Cardiac muscle cell (in vitro differentiated cells and primary cell): ENCODE results near the gene RXRB. TPM values are rescaled to one million over a fixed set of nuclear protein-coding genes. Genes with fewer than 3 reads are reported as not detected.

Experiments used
- DNase-seq, 2 donors: peaks; one replicate each; pipeline versions ENCODE4 v3.0.0 to v3.0.0-alpha.2; 2010 to 2017; ENCODE audit warnings: low read depth in 1 of 2, low spot score in 1 of 2
- H3K27ac ChIP-seq: fragments of 200-600 bp; sonication (generic); 2 replicates; pipeline ENCODE4 v1.5.1; 2016
- H3K27me3 ChIP-seq: fragments of 200-600 bp; sonication (generic); 2 replicates; pipeline ENCODE4 v1.6.0; 2016; ENCODE audit warnings: control low read depth
- H3K36me3 ChIP-seq: fragments of 200-600 bp; sonication (generic); 2 replicates; pipeline ENCODE4 v1.5.1; 2016; ENCODE audit warnings: control low read depth
- H3K4me1 ChIP-seq: fragments of 200-600 bp; sonication (generic); 2 replicates; pipeline ENCODE4 v1.8.1; 2017; ENCODE audit warnings: low read depth, mild to moderate bottlenecking, mixed run types
- H3K4me3 ChIP-seq: fragments of 200-600 bp; sonication (generic); 2 replicates; pipeline ENCODE4 v1.5.1; 2016; ENCODE audit warnings: mild to moderate bottlenecking
- H3K9me3 ChIP-seq: fragments of 200-600 bp; sonication (generic); 2 replicates; pipeline ENCODE4 v1.5.1; 2017; ENCODE audit warnings: low read depth, mild to moderate bottlenecking, control low read depth
- polyA plus RNA-seq: library from polyadenylated mRNA; unstranded; fragments of >200 nt; fragmentation: Nextera tagmentation; extraction: Ambion mirVana; gene quantifications from 2 replicates; pipeline ENCODE4 v1.2.1, GENCODE V29; 2016
- total RNA-seq: library from RNA; depleted of rRNA; stranded (reverse); fragments of >200 nt; gene quantifications from 2 replicates; pipeline ENCODE4 v1.2.3, GENCODE V29; 2016
- TF ChIP-seq, protein P1 (sequence below): IDR thresholded peaks from 2 replicates; pipeline ENCODE4 v1.5.1; 2012; ENCODE audit warnings: low read depth, mild to moderate bottlenecking, low read length

The RXRB gene
- total and polyA plus RNA-seq, 2 experiments from 2014 or later = 37.8 to 46.7 TPM

GRCh38 chr6:33192105-33192646, 8.3 kb downstream of the RXRB start, which contains the start of gene COL11A2:
Gene COL11A2 (minus strand): TSS chr6:33192467. CDS start chr6:33192240, 227 bp downstream.
- TF ChIP-seq, protein P1, sequence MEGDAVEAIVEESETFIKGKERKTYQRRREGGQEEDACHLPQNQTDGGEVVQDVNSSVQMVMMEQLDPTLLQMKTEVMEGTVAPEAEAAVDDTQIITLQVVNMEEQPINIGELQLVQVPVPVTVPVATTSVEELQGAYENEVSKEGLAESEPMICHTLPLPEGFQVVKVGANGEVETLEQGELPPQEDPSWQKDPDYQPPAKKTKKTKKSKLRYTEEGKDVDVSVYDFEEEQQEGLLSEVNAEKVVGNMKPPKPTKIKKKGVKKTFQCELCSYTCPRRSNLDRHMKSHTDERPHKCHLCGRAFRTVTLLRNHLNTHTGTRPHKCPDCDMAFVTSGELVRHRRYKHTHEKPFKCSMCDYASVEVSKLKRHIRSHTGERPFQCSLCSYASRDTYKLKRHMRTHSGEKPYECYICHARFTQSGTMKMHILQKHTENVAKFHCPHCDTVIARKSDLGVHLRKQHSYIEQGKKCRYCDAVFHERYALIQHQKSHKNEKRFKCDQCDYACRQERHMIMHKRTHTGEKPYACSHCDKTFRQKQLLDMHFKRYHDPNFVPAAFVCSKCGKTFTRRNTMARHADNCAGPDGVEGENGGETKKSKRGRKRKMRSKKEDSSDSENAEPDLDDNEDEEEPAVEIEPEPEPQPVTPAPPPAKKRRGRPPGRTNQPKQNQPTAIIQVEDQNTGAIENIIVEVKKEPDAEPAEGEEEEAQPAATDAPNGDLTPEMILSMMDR = no peak
- Histone ChIP-seq H3K27me3 (no peaks in the 10 kb centered on the region), H3K4me1 (peaks cover 41% of the 10 kb centered on the region), H3K4me3 (peak within 1 kb of the TSS; percentile 13), H3K27ac (no peak within 1 kb of the TSS), H3K36me3 (no peaks in the 10 kb centered on the region), H3K9me3 (no peaks in the 10 kb centered on the region)
- peak in 1 of 2 donors; percentile 74 for DNase-seq

GRCh38 chr6:33191383-33192104, 8.9 kb downstream of the RXRB start:
- Histone ChIP-seq H3K36me3 (no peaks in the 10 kb centered on the region), H3K27ac (no peak overlapping the region), H3K4me1 (peaks cover 41% of the 10 kb centered on the region), H3K4me3 (peak overlapping the region; percentile 13), H3K27me3 (no peaks in the 10 kb centered on the region), H3K9me3 (no peaks in the 10 kb centered on the region)
- TF ChIP-seq, protein P1 = no peak
- DNase-seq = peak in 1 of 2 donors; percentile 60

DNA sequence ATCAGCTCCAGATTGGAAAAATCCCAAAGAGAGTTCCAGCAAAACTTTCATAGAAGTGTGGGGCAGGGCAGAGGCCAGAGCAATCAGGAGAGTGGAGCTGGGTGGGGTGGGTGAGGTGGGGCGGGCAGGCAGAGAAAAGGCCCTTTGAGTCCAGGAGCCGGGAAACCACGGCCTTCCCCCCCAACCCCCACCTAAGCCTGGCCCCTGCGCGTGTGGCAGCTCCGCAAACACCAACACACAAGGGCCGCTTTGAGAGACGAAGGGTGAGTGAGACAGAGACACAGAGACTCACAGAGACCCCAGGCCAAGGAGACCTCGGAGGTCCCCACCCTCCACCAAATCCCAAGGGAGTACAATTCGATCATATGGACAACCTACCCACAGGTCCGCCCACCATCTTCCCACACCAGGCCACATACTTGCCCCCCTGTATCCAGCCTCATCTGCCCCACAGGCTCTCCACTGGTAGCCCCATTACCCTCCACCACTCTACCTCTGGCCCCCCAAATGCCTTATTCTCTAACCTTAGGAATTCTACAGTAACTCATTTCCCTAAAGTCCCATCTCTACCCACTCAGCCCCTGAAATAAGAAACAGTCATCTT, 9.9 kb downstream of the RXRB start:
- Histone ChIP-seq H3K4me3 (no peak overlapping the region), H3K9me3 (no peaks in the 10 kb centered on the region), H3K27me3 (no peaks in the 10 kb centered on the region), H3K4me1 (peaks cover 38% of the 10 kb centered on the region), H3K27ac (no peak overlapping the region), H3K36me3 (no peaks in the 10 kb centered on the region)
- TF ChIP-seq, protein P1 = no peak
- no peak for DNase-seq

DNA sequence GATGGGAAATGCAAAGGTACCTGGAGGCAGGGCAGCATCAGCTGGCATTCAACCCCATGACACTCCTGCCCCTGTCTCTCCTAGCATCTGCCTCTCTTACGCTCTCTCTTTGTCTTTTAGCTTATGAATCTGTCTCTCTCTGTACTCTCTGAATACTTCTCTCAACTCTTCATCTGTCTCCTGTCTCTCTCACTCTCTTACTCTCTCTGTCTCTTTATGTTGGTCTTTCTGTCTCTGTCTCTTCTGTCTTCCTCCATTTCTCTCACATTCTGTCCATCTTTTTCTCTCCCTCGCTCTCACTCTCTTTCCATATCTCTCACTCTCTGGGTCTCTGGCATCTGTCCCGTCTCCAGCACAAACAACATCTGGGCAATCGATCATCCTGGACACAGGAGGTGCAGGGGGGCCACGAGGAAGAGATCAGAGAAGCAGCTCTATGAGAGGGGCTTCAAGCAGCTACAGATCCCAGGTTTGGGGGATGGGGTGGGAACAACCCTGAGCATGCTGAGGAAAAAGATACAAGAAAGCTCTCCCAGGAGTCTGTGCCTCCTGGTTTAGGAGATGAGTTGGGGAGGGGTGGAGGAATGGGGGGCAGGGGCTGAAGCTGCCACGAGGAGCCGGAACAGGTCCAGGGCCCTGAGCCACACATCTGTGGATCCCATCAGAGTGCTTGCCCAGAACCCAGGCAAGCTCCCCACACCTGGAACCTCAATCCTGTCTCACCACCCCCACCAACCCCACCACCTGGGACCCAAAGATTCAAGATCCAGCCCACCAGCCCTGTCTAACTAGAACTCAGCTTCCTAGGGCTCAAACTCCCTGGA, 10.6 kb downstream of the RXRB start:
- Histone ChIP-seq H3K36me3 (no peaks in the 10 kb centered on the region), H3K9me3 (no peaks in the 10 kb centered on the region), H3K4me3 (no peak overlapping the region), H3K27ac (no peak overlapping the region), H3K27me3 (no peaks in the 10 kb centered on the region), H3K4me1 (peaks cover 30% of the 10 kb centered on the region)
- TF ChIP-seq, protein P1 = no peak
- DNase-seq = no peak

DNA sequence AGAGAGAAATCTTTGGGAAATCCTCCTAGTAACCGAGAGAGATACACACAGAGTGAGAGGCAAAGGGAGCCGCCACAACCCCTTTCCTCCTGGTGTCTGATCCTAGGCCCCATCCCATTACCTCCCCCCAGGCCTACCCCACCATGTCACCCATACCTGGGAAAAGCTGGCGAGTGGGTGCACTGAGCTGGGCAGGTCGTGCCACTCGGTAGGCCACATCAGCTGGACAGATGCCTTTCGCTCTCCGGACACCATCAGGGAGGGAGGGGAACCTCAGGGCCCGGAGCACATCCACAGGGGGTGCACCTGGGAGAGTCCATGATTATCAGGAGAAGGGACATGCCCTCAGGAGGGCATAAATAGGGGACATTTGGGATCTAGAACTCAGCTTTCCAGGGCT, 11.3 kb downstream of the RXRB start:
- TF ChIP-seq, protein P1 = no peak

More for the DNA sequence above, 11.3 kb downstream of the RXRB start:
- no peak for DNase-seq
- no peaks in the 10 kb centered on the region for H3K27me3 ChIP-seq
- H3K36me3 ChIP-seq = no peaks in the 10 kb centered on the region
- H3K27ac ChIP-seq = no peak overlapping the region
- no peak overlapping the region for H3K4me3 ChIP-seq
- H3K9me3 ChIP-seq = no peaks in the 10 kb centered on the region
- peaks cover 24% of the 10 kb centered on the region for H3K4me1 ChIP-seq
